Astrocyte of the hippocampus (primary cell): Measurements from ENCODE around the gene SLC9A9.

Experiments
- DNase-seq: peaks from one replicate; pipeline ENCODE4 v3.0.0; 2011; ENCODE audit warnings: low read depth, low spot score

Gene SLC9A9

DNA sequence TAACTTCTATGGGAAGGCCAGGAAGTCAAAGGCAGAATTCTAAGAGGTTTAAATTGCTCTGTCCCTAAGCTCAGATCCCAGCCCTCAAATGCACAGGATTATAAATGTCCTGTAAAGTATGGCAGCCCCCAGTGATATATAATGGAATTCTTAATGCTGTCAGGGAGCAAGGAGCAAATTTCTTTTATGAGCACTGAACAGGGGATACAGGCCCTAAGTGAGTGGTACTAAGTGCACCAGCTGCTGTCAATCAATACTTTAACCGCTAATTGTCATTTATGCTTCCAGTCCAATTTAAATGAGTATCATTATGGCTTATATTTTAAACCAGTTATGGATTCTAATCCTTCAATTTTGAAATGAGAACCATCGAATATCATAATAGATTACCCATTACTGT, 4.7 kb downstream of the SLC9A9 start:
- no peak for DNase-seq

- DNase-seq, result no peak
Observed at GRCh38 chr3:143840636-143841035, 7.6 kb downstream of the SLC9A9 start.

GRCh38 chr3:143839980-143840379, 8.3 kb downstream of the SLC9A9 start:
- no peak for DNase-seq

DNA sequence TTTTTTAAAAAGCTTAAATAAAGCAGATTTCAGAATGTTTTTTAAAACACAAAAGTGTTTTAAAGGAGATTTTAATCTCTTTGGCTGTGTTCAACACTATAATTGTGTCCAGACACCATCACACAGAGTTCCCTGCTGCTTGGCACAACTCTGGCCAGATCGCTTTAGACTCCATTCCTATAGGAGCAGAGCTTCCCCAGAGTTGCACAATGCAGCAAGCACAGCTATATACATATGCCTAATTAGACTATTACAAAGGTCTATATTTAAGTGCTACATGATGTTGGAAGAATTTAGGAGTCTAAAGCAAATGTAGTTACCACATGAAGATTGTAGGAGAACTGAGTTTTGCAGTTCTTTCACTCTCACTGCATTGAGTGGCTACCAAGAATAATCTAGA, 11.2 kb downstream of the SLC9A9 start:
- DNase-seq, result no peak

DNA sequence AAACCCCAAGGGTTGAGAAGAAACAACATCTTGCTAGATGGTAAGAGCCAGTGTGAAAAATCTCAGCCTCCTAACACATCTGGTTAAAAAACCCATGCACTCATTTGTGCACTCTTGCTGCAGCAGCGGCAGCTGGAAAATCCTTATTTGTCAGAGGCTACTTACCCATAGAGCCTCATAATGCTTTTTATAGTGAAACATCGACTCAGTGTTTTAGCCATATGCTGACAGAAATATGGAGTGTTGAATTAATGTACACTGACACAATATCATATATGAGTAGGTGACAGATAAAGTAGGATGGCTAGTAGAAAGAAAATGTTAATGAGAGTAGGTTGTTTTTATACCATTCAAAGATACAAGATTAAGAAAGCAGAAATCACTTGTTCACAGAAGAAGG, 13.0 kb downstream of the SLC9A9 start:
- DNase-seq, result no peak

GRCh38 chr3:143832433-143832832, 15.8 kb downstream of the SLC9A9 start:
- DNase-seq, result peak; percentile 17

DNA sequence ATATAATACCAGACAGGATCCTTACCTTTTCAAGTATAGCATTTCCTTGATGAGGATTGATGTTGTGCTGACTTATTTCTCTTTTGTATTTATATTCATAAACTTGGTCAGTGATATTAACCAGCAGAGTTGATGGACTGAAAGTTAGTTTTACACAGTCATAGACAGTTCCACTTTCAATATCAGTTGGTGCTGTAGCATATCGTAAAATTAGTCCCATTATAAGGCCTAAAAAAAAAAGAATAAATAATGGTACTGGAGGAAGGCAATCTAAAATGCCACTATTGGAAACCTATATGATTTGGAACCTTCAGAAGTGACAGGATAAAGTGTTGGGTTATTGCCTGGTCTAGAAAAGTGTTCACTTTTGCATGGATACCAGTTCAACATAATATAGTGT, 16.3 kb downstream of the SLC9A9 start:
- DNase-seq, result no peak

DNA sequence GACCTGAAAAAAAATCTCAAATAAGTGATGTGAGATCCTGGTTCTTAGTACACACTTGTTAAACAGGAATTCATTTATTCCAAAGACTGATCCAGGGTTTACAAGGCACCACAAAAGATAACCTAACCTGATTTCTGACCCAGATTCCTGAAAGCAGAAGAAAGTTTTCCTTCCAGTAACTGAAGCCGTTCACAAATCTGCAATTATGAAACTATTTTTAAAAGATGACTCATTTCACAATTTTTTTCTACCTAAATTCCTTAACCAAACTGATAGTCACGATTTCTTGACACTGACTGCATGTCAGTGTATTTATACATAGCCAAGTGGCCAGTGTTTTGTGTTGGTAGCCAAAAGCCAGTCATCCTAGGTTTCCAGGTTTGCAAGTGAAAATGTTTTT, 17.1 kb downstream of the SLC9A9 start:
- DNase-seq, result peak; percentile 38

DNA sequence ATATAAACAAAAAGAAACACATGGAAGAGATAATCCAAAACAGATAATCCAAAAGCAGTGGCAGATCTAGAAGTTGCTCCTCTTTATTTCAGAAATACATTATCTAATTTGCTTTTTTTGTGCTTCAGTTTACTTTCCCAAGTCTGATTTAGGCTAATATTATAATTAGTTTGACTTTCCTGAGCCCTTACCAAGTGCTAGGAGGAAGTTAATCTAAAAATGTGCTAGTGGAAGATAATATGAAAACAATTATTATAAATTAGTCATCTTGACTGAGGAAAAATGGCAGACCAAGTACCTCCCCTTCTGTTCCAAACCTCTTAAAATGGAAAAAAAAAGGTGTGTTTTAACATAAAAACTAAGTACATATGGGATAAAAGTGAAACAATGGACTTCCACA, 17.5 kb downstream of the SLC9A9 start:
- no peak for DNase-seq

GRCh38 chr3:143830063-143830462, 18.2 kb downstream of the SLC9A9 start:
- no peak for DNase-seq

DNA sequence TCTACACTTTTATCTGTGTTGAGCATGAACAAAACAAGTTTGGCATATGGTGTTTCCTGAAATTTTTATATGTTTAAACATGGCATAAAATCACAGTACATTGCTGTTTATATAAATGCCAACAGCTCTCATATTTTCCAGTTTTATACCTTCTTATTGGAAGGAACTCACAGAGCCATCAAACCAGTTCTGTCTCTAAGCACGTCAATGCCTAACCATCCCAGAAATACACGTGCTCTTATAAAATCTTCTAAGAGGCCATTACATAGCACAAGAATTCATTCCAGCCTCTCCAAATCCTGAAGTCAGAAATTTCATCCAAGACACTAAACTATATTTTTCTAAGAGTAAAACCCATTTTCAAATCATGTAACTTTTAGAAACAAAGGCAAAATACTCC, 20.8 kb downstream of the SLC9A9 start:
- DNase-seq, result no peak

DNA sequence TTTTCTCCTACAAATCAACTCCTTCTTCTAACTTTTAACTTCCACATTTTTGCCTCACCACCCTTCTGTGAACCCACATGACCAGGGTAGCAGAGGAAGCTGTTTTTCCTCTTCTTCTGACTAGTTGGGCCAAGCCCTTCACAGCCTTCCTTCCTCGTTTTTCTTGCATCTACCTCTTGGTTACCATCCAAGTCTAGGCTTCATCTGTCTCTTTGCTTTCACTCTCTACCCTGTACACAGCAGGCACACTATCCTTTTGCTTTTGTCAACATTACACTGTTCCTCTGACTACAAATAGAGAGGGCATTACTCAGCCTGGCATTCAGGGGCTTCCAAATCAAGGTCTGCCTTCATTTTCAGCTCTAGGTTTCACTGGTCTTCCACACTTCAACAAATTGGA, 22.0 kb downstream of the SLC9A9 start:
- no peak for DNase-seq

GRCh38 chr3:143825513-143825912, 22.8 kb downstream of the SLC9A9 start:
- DNase-seq, result no peak

- DNase-seq, result no peak
Observed at GRCh38 chr3:143824735-143825385, 23.4 kb downstream of the SLC9A9 start.

GRCh38 chr3:143822798-143823197, 25.5 kb downstream of the SLC9A9 start:
- no peak for DNase-seq

DNA sequence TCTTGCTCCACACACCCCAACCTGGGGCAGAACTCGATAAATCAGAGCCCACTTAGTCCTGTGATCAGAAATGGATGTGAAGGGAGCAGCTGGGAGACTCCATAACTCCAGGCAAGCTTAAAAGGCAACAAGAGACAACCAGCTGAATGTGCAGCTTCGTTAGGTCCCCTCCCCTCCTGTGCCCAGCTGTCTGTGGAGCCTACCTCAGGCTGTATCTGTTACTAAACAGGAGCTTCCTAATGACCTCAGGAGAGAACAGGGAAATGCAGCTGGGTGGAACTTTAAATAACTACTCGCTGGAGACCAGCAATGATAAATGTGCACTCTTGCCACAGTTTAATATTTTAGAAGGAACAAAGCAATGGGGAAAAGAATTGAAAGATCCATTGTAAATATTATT, 25.9 kb downstream of the SLC9A9 start:
- DNase-seq, result no peak

- DNase-seq, result no peak
Observed at GRCh38 chr3:143821862-143822261, 26.4 kb downstream of the SLC9A9 start.

DNA sequence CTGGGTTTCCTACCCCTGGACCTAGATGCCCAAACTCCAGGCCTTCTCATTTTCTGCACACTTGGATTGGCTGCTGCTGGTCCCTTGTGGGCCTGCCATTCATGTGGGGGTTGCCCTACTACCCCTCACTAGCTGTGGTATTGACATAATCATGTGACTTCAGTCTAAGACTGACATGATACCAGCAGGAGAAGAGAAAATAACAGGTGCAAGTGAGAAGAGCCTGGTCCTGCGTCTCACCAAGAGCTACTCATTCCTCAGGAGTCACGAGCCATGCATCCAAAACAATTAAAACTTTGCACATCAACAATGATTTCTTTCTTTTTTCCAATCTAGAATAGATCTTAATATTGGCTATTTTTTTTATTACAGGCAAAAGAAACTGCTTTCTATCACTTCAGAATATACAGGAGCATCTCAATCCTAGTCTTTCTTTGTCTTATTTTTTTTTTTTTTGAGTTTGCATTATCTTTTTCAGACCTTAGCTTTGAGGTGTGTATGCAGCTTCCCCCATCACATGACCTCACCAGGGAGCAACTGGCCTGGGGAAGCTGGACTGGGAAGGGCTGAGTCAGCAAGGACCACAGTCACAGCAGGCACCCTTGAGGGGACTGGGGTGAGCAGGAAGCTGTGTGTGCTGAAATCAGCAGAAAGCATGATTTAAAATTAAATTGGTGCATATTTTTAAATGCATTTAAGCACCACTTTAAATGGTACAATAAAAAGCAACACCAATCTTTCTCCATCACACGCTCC, 27.6 kb downstream of the SLC9A9 start:
- DNase-seq, result no peak

- no peak for DNase-seq
Observed at GRCh38 chr3:143819890-143820289, 28.4 kb downstream of the SLC9A9 start.

GRCh38 chr3:143814443-143814889, 33.8 kb downstream of the SLC9A9 start:
- no peak for DNase-seq

DNA sequence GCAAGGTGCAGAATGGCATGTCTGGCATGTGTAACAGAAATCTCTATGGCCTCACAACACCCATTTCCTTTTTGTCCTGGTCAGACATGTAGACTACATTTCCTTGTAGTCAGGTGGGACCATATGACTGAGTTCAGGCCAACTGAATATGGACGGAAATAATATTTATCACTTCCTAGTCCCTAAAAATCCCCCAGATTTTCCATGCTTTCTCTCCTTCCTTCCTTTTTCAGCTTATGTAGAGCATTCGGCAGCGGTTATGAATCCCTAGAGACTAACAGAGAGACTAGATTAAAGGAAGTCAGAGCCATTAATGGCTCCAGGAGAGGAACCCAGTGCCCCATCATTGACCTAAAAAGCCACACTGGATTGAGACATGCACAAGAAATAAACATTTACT, 35.8 kb downstream of the SLC9A9 start:
- DNase-seq, result no peak

DNA sequence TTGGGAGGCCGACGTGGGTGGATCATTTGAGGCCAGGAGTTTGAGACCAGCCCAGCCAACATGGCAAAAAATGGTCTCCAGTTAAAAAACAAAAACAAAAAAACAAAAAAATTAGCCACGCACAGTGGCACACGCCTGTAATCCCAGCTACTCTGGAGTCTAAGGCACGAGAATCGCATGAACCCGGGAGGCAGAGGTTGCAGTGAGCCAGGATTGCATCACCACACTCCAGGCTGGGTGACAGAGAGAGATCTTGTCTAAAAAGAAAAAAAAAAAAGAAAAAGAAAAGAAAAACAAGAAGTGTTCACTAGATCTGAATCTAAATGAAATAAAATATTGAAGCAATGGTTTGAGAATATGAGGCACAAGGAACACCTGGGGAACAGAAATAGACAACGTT, 36.7 kb downstream of the SLC9A9 start:
- no peak for DNase-seq

DNA sequence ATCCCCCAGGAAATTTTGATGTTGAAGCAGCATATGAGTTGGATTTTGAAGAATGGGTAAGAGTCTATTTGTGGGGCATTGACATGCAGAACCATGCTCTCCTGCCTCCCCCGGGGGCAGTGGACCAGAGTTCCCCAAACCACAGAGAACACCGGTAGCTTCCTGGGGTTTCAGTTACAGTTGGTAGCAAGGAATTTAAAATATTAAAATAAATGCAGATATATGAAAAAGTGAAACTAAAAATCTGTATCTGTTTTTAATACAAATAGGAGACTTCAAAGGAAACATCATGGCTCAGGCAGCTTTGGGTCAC, 37.4 kb downstream of the SLC9A9 start:
- no peak for DNase-seq
